ENCODE data around the gene FBXO5.
"Not testable (repeated sequence)": the region's sequence is repeated elsewhere in the genome, so short reads cannot be mapped to it uniquely, and the experiment has no call there.

The FBXO5 gene

DNA sequence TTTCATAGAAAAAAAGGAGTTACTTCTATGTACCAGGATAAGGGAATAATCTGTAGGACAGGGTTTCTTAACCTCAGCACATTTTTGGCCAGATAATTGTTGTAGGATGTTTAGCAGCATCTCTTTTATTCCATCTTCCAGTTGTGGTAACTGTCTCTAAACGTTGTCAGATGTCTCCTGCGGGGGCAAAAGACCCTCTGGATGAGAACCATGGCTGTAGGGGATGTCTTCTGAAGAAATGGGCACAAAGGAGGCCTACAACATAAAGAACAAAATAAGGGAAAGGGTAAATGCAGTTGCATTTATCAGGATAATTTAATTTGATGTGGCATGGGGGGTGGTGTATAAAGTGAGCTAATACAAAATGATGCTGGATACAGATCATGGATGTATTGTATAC is 4.1 kb upstream of the FBXO5 start:
- no peak for DNase-seq

DNA sequence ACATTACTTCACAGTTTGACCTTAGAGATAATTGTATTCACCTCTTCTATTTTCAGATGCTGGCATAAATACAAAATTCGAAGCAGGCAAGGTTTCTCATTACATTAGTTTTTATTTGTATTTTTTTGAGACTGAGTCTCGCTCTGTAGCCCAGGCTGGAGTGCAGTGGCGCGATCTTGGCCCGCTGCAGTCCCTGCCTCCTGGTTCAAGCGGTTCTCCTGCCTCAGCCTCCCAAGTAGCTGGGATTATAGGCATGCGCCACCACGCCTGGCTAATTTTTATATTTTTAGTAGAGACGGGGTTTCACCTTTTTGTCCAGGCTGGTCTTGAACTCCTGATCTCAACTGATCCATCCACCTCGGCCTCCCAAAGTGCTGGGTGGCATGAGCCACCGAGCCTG is 2.5 kb upstream of the FBXO5 start:
- DNase-seq, result not testable (repeated sequence)

DNA sequence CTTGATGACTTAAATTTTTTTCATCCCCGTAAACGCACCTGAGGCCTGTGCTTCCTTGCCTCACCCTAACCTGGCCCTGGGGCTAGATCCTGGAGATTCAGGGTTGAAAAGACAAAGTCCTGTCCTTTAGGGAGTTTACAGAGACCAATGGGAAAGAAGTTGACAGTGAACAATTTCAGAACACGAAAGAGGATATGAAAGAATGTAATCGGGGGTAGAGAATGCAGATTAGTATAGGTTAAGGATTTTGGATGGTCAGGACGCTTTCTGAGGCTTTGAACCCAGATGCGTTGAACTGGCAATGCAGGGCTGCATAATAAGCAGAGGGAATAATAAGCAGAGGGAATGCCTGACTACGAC is 1.7 kb upstream of the FBXO5 start:
- DNase-seq, result no peak

DNA sequence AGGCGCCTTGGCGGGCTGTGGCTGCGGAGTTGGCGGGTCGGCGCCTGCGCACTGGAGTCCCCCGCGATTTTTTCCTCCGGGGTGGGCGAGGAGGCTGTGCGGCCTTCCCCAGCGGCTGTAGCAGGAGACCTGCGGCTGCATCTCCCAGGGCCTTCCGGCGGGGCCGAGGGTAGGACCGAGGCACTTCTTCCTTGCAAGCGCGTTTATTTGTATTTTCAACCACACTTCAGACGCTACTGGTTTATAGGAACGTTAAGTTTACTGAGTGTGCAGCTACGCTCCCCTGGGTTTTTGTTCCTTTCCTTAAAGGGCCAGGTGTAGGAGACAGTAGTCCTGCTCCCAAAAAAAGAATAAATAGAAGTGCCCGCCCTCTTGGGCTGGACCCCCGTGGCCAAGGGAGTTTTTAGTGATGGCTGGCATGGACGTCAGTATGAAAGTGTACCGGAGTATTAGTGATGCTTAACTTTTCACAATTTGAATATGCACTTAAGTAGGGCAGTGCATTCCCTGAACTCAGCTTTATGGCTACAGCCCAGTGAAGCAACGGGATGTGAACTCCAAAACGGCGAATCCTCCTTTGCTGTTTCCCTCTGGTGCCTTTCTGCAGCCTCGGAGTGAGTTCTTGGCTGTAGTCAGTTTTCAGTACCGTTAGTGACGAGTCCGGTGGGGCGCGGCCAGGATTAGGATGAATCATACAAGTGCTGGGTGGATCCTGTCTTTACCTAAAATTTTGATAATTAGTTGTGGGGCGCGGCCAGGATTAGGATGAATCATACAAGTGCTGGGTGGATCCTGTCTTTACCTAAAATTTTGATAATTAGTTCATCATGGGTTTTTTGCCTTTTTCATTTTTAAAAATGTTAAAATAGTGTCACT is 1.0 kb upstream of the FBXO5 start:
- DNase-seq, result peak; percentile 86

DNA sequence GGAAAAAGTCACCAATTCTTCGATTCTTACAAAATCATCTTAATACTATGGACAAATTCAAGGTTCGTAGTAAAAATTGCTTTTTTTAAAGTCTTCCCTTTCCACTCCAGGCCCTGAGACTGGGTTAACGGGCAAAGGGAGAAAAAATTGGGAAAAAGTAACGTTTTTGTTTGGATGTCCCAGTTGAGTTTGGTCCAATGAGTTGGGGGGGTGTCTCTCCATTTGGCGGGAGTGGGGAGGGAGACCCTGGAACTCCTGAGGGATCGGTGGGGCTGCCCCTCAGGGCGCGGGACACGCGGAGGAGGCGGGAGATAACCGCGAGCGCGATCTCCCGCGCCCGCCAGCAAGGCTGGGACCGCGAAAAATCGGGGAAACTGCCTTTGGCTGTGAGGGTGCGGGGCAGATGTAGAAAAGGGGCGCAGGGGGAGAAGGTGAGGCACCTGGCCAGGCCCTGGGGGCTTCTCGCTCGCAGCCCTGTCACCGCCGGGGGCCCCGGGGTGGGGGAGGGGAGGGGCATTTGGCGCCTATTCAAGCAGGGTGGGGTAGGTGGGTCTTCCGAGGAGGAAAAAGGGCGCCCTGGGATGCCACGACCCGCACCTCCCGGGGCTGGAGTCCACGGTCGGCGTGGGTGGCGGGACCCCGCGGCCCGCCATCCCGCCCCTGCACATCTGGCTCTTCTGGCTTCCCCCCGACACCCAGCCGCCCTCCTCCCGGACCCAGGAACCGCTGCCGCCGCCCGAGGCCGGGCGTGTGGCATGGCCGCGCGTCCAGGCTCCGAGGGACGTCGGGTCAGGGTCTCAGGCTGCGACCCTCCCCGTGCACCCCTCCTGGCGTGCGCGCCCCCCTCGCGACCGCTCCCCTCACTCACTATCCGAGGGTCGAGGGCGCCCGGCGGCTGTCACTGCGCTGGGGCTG is 595 bp downstream of the FBXO5 start:
- DNase-seq, result peak; percentile 42

DNA sequence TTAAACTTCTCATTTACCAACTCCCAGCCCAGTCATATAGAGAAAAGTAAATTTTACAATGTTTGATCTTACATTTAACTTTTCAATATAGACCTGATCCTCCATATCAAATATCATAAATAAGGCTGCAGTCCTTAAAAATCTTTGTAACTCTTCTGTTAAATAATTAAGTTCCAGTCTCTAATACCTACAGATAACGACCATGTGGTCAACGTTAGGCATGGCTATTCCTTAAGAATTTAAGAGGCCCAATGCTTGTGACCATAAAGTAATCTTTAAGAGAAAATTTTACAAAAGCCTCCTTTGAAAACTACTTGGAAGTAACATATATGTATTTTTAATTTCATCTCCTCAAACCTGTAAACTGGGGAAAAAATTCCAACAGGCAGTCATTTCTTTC is 1.6 kb downstream of the FBXO5 start:
- no peak for DNase-seq

DNA sequence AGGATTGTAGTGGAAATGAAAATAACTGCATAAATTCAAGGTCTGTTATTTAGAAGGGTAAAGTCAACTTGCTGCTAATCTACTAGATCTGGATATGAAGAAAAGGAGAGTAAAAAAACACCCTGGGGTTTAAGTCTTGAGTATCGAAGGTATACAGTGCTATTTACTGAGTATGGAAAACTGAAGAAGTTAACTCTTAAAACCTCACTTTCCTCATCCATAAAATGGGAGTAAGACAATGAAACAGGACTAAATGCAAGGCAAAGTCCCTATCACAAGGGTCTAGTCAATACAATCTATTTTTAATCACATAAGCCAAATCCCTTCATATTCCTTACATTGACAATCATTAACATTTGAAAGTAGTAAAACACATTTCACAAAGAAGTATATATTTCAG is 2.2 kb downstream of the FBXO5 start:
- no peak for DNase-seq

DNA sequence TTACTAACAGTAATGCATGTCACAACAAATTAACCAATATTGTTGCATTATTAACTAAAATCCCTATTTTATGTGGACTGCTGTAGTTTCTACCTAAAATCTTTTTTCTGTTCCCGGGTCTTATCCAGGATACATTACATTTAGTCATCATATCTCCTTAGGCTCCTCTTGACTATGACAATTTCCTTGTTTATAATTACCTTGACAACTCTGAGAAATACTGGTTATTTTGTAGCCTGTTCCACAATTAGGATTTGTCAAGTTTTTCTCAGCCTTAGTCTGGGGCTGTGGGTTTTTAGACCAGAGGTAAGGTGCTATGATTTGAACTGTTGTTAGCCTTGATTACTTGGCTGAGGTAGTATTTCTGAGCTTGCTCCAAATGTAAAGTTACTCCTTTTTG is 3.7 kb downstream of the FBXO5 start:
- DNase-seq, result no peak

DNA sequence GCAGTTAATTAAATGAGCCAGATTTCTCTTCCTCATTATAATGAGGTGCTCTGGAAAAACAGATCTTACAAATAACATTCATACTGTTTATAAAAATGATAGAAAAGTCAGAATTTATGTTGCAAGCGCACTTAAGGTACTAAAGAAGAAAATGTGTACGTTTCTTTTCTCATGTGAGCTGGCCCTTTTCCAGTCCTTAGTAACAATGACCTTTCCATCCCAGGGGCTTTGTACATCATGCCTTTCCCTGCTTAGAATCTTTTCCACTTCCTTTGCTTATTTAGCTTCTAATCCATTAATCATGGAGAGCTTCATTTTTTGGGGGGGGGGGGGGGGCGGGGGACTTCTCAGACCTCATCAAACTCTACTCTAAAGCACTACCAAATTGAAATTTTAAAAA is 4.8 kb downstream of the FBXO5 start:
- no peak for DNase-seq

DNA sequence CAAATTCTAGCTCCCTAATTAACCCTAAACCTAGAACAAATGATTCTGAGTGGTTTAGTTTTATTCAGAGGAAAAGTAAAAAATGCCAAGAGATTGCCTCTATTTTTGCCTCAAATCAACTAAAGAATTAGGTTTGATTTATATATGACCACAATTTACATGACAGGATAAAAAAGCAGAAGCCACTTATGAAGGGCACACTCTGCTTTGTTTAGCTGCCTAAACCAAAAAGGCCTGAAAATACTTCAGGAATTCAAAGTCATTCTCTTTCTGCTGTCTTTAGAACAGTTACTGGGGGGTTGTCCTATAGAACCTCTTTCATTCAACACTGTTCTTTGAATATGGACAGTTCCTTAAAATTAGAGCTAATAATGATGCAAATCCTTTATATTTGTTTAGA is 5.3 kb downstream of the FBXO5 start:
- no peak for DNase-seq

DNA sequence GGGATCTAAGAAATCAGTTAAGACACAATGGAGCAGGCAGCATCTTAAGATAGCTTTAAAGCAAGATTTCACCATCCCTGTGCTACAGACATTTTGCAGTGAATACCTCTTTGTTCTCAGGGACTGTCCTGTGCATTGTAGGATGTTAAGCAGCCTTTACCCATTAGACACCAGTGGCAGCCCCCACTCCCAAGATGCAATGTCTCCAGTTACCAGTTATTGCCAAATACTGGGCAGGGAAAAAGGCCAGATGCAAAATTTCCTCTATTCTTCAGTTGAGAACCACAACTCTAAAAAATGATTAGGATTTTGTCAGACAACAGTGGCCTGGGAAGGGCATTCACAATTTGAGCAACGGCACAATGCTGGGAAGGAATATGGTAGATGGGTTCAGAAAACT is 6.1 kb downstream of the FBXO5 start:
- no peak for DNase-seq

DNA sequence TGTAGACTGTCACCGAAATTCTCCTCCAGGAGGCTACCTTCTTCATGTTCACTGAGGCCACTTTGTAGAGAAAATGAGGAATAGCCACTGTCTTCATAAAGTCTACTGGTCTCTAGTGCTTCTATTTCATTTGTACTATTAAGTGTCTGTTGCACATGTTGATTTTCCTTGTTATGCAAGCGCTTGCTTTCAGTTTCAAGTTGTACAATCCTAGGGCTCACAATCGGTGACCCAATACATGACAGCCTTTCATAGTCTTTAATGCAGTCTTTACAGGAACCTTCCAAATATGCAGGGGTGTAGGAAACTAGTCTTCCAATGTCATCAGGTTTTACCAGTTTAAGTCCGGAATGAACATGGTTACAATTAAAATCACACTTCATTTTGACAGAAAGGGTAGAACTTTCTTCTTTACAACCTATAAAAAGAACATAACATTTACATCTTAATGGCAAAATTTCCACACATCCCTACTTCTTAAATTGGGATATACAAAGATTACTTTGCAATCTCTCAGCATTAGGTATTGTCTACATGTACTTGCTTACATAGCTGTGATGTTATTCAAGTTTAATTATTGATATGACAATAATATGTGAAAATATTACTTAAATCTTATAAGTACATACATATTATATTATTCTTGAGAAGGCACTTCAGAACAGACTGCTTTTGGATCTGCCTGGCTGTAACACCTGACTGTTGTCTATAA is 7.5 kb downstream of the FBXO5 start:
- DNase-seq, result no peak

DNA sequence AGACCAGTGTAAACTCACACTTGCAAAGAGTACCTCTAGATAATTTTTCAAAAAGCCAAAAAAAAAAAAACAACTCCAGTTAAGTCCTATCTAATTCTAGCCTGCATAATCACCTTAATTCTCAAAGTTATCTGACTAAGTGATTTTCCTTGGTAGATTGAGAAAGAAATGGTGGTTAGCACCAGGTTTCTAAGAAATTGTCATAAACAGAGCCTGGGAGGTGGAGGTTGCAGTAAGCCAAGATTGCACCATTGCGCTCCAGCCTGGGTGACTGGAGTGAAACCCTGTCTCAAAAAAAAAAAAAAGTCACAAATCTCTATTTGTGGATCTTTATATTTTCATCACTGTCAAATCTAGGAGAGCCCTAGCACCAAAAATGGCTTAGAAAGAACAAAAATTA is 8.9 kb downstream of the FBXO5 start:
- DNase-seq, result no peak

DNA sequence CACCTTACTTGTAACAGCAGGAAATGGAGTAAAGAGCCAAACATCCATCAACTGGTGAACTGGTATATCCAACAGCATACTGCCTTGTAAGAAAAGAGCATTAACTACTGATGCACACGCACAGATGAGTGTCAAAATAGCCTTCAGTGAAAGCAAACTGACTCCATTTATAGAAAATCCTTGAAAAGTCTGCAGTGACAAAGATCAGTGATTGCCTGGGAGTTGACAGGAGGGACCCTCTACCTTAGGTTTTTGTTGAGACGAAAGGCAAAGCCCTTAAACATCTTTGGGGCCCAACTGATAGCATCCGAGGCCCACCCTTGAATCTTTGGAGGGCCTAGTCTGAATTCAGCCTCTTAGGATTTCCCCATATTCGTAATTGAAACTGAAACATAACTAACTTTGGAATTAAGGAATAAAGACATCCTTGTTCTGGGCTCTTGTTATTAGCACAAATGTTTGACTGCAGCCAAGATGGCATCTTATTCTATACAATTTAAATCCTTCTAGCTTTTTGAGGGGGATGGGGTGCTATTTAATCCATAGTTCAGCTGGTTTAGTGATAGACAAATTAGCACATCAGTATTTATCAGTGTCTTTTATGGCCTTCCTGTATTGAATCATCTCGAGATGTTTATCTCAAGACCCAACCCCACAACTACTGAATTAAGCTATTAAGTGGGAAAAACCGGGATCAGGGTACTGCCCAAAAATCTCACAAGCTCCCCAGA is 13.0 kb downstream of the FBXO5 start:
- no peak for DNase-seq

DNA sequence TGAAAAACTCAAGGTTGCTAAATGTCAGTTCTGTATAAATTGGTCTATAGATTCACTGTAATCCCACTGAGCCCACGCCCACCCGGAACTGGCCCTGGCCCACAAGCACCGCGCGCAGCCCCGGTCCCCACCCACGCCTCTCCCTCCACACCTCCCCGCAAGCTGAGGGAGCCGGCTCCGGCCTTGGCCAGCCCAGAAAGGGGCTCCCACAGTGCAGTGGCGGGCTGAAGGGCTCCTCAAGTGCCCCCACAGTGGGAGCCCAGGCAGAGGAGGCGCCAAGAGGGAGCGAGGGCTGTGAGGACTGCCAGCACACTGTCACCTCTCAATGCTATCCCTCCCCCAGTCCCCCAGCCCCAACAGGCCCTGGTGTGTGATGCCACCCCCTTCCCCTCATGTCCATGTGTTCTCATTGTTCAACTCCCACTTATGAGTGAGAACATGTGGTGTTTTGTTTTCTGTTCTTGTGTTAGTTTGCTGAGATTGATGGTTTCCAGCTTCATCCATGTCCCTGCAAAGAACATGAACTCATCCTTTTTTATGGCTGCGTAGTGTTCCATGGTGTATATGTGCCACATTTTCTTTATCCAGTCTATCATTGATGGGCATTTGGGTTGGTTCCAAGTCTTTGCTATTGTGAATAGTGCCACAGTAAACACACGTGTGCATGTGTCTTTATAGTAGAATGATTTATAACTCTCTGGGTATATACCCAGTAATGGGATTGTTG is 16.5 kb downstream of the FBXO5 start:
- DNase-seq, result not testable (repeated sequence)

DNA sequence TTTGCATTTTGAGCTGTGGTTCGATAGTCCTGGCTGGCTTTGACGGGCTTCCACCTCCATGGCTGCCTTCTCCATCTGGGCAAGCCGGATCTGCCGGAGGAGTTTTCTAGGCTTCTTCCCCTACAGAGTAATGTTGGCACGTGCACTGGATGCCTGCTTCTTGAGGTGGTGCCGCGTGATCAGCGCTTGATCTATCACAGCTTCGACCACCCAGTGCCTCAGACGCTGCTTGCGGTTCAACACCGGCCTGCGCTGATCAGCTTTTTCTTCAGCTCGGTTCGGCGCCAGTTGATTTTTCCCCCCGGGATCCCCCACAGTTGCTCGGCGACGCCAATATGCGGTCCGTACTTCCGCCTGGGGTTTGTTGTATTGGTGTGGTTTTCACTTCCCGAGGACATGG is 23.5 kb downstream of the FBXO5 start:
- DNase-seq, result no peak

DNA sequence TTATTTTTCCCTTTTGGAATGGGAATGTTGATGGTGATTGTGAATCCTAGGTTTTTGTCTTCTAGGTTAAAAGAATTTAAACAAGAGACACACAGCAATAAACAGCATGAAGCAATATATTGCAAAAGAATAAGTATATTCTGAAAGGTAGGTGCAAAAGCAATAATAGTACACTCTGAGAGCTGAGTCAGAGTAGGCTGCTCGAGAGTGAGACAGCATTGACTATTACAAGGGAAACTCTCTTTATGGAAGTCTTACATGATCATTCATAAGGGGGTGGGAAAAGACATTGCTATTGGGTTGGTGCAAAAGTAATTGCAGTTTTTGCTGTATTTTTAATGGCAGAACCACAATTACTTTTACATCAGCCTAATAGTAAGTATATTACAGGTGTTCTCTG is 25.0 kb downstream of the FBXO5 start:
- DNase-seq, result no peak

DNA sequence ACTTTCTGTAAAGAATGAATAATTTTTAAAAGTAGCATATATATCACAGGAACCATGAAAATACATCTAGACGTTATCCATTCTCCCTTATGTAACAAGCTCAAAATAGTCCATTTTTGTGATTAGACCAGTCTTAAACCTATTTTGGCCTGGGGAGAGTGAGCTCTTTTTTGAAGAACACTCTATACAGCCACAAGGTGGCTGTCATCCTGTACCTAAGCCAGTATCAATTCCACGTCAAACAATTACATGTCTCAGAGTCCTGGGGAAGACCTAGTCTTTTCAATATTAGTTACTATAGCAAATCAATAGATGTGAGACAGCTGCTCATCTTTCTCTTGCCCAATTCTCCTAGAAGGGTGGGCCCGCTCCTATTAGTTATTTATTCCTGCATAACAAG is 28.4 kb downstream of the FBXO5 start:
- DNase-seq, result no peak

DNA sequence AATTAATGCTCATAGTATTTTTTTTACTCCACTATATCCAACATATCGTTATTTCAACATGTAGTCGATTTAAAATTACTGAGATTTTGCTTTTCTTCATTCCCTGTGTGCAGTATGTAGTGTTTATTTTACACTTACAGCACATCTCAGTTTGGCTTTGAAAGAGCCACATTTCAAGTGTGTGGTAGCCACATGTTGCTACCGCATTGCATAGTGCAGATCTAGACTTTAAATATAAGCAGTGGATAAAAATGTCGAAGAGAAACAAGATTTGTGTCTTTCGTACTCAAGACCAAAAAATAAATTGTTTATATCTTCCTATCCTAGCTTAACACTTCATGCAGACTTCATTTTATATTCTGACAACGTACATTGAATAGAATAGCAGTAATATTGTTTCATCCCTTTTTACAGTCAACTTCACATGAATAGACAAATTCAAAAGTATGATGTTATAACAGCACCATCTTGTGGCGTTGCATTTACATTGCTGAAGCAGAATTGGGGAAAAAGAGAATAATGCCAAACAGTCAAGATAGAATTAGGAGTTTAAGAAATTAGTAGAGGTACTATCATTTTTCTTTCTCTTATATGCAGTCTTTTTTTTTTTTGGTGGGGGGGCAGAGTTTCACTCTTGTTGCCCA is 29.9 kb downstream of the FBXO5 start:
- DNase-seq, result no peak

DNA sequence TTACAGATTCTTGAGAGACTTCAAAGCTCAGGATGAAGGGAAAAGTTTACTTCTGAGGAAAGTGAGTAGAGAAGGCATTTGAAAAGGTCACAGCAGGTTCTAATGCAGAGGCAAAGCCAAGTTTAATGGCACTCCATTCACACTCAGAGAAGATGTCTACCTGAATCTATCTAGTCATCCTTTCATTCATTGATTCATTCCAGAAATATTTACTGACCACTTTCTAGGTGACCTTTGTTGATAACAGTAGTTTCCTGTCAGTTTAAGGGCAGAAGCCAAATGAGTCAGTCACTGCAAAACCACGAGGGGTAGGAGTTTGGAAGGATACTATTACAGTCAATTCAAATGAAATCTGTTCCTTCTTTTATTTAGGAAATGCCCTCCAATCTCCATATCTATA is 30.8 kb downstream of the FBXO5 start:
- DNase-seq, result no peak

DNA sequence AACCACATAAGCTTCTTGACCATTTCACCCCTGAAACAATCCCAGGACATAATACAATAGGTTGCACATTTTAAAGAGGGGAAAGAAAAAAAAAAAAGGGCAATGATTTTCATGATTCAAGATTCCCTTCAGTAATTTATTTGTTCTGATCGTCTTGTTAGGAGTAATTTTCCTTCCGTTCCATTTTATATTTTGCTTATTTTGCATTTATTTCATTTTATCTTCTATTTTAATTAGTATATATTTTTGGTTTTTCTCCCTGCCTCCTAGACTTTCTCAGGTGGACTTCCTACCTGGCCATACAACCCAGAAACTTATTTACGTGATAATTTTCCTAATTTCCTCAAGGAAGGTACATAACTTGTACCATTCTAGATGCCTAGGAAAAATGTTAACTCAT is 32.6 kb downstream of the FBXO5 start:
- no peak for DNase-seq
